Caco-2 (cell line): ENCODE results near the gene MGLL. TPM values are rescaled to one million over a fixed set of nuclear protein-coding genes. Genes with fewer than 3 reads are reported as not detected.

Source experiments
- BruUV-seq: library from RNA; stranded (reverse); fragments of 400-500 nt; replicated peaks from 2 replicates; lab custom pipeline; 2021; lab: Mats Ljungman, UMichigan
- CTCF ChIA-PET: fragments of 300-600 bp; sonication (Branson Sonifier 250); formaldehyde crosslinking; loops from one replicate; lab custom pipeline; 2022; ENCODE audit warnings: antibody characterized with exemption; lab: Charles Lee
- POLR2A ChIA-PET: fragments of 300-600 bp; sonication (Branson Sonifier 250); formaldehyde crosslinking; loops from one replicate; lab custom pipeline; 2022; ENCODE audit warnings: antibody characterized with exemption; lab: Charles Lee
- DNase-seq, 2 experiments: peaks; one replicate each; pipeline versions ENCODE4 v3.0.0 to v3.0.0-alpha.2; 2020 to 2022
- H3K27me3 ChIP-seq: replicated peaks from 2 replicates; pipeline ENCODE4 v1.6.0; 2011; ENCODE audit warnings: low read length; ENCODE audit not compliant: control insufficient read depth, insufficient read depth
- H3K36me3 ChIP-seq: 2 replicates; pipeline ENCODE4 v1.5.1; 2011; ENCODE audit warnings: low read length; ENCODE audit not compliant: control insufficient read depth, insufficient read depth
- H3K4me1 ChIP-seq: fragments of 250-450 bp; sonication (Bioruptor Pico); 2 replicates; pipeline ENCODE4 v1.5.1; 2020; ENCODE audit warnings: mild to moderate bottlenecking
- H3K4me3 ChIP-seq: 2 replicates; pipeline ENCODE4 v1.5.1; 2011; ENCODE audit warnings: low read depth, mild to moderate bottlenecking, control low read depth, low read length
- H3K9me3 ChIP-seq: fragments of 250-450 bp; sonication (Bioruptor Pico); 2 replicates; pipeline ENCODE4 v1.5.1; 2020; ENCODE audit warnings: mild to moderate bottlenecking, moderate library complexity
- H3K27ac Mint-ChIP-seq: one replicate; pipeline ENCODE4 v1.8.0; 2022; ENCODE audit warnings: mixed read lengths; ENCODE audit not compliant: unreplicated experiment
- H3K27me3 Mint-ChIP-seq: one replicate; pipeline ENCODE4 v1.8.0; 2022; ENCODE audit warnings: mixed read lengths; ENCODE audit not compliant: insufficient read depth, unreplicated experiment
- H3K36me3 Mint-ChIP-seq: one replicate; pipeline ENCODE4 v1.8.0; 2022; ENCODE audit warnings: mild to moderate bottlenecking, mixed read lengths; ENCODE audit not compliant: insufficient read depth, unreplicated experiment
- H3K4me1 Mint-ChIP-seq: one replicate; pipeline ENCODE4 v1.8.0; 2022; ENCODE audit warnings: low read depth, mixed read lengths; ENCODE audit not compliant: unreplicated experiment
- H3K4me3 Mint-ChIP-seq: one replicate; pipeline ENCODE4 v1.8.0; 2022; ENCODE audit warnings: mild to moderate bottlenecking, moderate library complexity, mixed read lengths; ENCODE audit not compliant: unreplicated experiment
- H3K9me3 Mint-ChIP-seq: one replicate; pipeline ENCODE4 v1.8.0; 2022; ENCODE audit warnings: mixed read lengths; ENCODE audit not compliant: unreplicated experiment
- intact Hi-C: fragments of 100-400 bp; cut with micrococcal nuclease; formaldehyde crosslinking; loops from one replicate; pipeline ENCODE4 v1.10.0; 2022; ENCODE audit not compliant: unreplicated experiment
- total RNA-seq: library from RNA; stranded (reverse); gene quantifications from 2 replicates; pipeline ENCODE4 v1.2.3, GENCODE V29; 2022
- TF ChIP-seq, protein P1 (sequence below), 2 experiments: fragments of 200-600 bp in 1 of 2; IDR thresholded peaks; 1 replicate in 1 of 2; 2 replicates in 1 of 2; pipeline versions ENCODE4 v1.5.1 to v1.8.0; 2011 to 2022; ENCODE audit warnings: antibody characterized with exemption in 1 of 2, control low read depth in 1 of 2, inconsistent platforms in 1 of 2, low read depth in 1 of 2, low read length in 1 of 2, mild to moderate bottlenecking in 1 of 2, moderate library complexity in 1 of 2; ENCODE audit not compliant: insufficient read depth in 1 of 2, severe bottlenecking in 1 of 2, unreplicated experiment in 1 of 2

Gene MGLL
- total RNA-seq, 1 experiment from 2014 or later = 7.8 TPM

DNA sequence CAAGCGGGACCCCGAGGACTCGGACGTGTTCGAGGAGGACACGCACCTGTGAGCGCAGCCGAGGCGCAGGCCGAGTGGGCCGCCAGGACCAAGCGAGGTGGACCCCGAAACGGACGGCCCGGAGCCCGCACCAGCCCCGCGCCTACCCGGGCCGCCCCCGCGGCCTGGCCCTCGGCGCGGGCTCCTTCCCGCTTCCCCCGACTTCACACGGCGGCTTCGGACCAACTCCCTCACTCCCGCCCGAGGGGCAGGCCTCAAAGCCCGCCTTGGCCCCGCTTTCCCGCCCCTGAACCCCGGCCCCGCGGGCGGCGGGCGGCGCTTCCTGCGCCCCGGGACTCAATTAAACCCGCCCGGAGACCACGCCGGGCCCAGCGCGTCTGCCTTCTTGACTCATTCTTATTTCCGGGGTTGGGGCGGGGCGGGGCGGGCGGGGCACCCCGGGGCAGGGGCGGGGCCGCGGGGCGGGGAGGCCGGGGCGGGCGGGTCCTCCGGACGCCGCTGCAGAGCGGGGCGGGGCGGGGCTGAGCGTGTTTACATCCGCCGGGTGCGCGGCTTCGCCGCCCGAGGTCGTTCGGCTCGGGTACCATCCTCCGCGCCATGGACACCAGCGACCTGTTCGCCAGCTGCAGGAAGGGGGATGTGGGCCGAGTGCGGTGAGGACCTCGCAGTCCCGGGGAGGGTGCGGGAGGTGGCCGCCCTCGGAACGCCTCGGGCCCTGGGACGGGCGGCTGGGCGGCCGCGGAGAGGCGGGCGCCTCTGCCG, 149.7 kb downstream of the MGLL start, which contains the start of gene ABTB1:
Gene ABTB1, plus strand, starts transcription at position 524 of the 762 bp plus-strand sequence. Its CDS starts 74 bp downstream, at position 598.
- H3K4me3 Mint-ChIP-seq = peak within 1 kb of the TSS; percentile 77
- H3K27me3 Mint-ChIP-seq = no peaks in the 10 kb centered on the region
- peaks cover 7% of the 10 kb centered on the region; the same call in 1 of the 2 replicates for H3K4me1 ChIP-seq
- BruUV-seq = TSS peak; percentile 73
- H3K27ac Mint-ChIP-seq = peak within 1 kb of the TSS; percentile 90
- H3K4me1 Mint-ChIP-seq = peaks cover 8% of the 10 kb centered on the region
- TF ChIP-seq, protein P1, sequence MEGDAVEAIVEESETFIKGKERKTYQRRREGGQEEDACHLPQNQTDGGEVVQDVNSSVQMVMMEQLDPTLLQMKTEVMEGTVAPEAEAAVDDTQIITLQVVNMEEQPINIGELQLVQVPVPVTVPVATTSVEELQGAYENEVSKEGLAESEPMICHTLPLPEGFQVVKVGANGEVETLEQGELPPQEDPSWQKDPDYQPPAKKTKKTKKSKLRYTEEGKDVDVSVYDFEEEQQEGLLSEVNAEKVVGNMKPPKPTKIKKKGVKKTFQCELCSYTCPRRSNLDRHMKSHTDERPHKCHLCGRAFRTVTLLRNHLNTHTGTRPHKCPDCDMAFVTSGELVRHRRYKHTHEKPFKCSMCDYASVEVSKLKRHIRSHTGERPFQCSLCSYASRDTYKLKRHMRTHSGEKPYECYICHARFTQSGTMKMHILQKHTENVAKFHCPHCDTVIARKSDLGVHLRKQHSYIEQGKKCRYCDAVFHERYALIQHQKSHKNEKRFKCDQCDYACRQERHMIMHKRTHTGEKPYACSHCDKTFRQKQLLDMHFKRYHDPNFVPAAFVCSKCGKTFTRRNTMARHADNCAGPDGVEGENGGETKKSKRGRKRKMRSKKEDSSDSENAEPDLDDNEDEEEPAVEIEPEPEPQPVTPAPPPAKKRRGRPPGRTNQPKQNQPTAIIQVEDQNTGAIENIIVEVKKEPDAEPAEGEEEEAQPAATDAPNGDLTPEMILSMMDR (IDR thresholded peaks at IDR 0.05; ENCODE audit: insufficient read depth in 1 of 2, low read depth in 1 of 2, low read length in 1 of 2, severe bottlenecking in 1 of 2, unreplicated experiment in 1 of 2) = no peak
- ChIA-PET CTCF (interaction anchor here (0.6 kb wide), 1 partner anchor 124 kb away, joined by 3 read pairs; no protein-coding TSS in a partner anchor), POLR2A (no interaction called here)
- H3K27me3 ChIP-seq = no peaks in the 10 kb centered on the region
- H3K36me3 Mint-ChIP-seq = peaks cover 21% of the 10 kb centered on the region
- H3K9me3 Mint-ChIP-seq = no peaks in the 10 kb centered on the region
- H3K9me3 ChIP-seq = no peaks in the 10 kb centered on the region
- H3K36me3 ChIP-seq = no peaks in the 10 kb centered on the region
- H3K4me3 ChIP-seq = peak within 1 kb of the TSS; percentile 85
- DNase-seq = peak; percentile 82 to 86
- intact Hi-C loops = loop anchor here (10.0 kb wide), 1 partner anchor 78 kb away; the partner anchor contains the start of genes MCM2 and TPRA1

DNA sequence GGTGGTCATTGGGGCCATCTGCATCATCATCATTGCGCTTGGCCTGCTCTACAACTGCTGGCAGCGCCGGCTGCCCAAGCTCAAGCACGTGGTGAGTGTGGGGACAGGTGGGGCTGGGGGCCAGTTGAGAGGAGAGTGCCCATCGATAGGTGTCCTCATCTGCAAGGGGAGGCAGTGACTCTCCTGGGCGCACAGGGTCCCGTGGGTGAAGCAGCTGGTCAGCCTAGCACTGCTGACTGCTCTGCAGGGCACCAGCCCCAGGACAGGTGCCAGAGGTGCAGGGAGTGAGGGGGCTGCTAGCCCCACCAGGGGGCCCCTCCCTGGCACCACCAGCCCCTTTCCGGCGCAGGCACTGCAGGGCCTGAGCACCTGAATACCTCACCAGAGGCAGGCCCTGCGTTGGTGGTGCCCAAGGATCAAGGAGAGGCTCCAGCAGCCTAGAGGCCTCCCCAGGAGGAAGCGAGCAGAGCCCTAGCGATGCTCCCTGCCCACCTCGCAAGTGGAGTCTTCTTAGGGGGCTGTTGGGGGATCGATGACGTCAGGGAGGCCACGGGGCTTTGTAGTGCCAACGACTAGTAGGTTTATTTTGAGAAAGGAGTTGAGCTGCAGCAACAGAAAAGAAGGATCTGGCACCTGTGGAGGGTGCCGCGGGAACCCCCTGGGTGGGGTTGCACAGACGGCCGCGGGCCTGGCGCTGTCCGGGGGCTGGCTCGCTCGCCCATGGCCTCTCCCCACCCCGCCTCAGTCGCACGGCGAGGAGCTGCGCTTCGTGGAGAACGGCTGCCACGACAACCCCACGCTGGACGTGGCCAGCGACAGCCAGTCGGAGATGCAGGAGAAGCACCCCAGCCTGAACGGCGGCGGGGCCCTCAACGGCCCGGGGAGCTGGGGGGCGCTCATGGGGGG, 150.5 kb downstream of the MGLL start:
- H3K4me1 ChIP-seq = peaks cover 7% of the 10 kb centered on the region; the same call in 1 of the 2 replicates
- DNase-seq = no peak
- H3K4me3 Mint-ChIP-seq = peak overlapping the region; percentile 77
- peak overlapping the region; percentile 90 for H3K27ac Mint-ChIP-seq
- H3K4me1 Mint-ChIP-seq = peaks cover 8% of the 10 kb centered on the region
- peak overlapping the region; percentile 85 for H3K4me3 ChIP-seq
- H3K9me3 ChIP-seq = no peaks in the 10 kb centered on the region
- no peaks in the 10 kb centered on the region for H3K9me3 Mint-ChIP-seq
- H3K27me3 Mint-ChIP-seq = no peaks in the 10 kb centered on the region
- H3K36me3 ChIP-seq = no peaks in the 10 kb centered on the region
- ChIA-PET CTCF (interaction anchor here (0.6 kb wide), 1 partner anchor 124 kb away, joined by 3 read pairs; no protein-coding TSS in a partner anchor), POLR2A (no interaction called here)
- intact Hi-C loops = loop anchor here (10.0 kb wide), 1 partner anchor 77 kb away; the partner anchor contains the start of genes MCM2 and TPRA1
- no TSS peak for BruUV-seq
- H3K27me3 ChIP-seq = no peaks in the 10 kb centered on the region
- TF ChIP-seq, protein P1 (IDR thresholded peaks at IDR 0.05; ENCODE audit: insufficient read depth in 1 of 2, low read depth in 1 of 2, low read length in 1 of 2, severe bottlenecking in 1 of 2, unreplicated experiment in 1 of 2) = no peak
- H3K36me3 Mint-ChIP-seq = peaks cover 21% of the 10 kb centered on the region
